Liver (tissue), 9 donors: ENCODE data around the gene CD300C. TPM values are rescaled to one million over a fixed set of nuclear protein-coding genes. Genes with fewer than 3 reads are reported as not detected.

Experiments
- DNase-seq: peaks from one replicate; pipeline ENCODE4 v3.0.0-alpha.2; 2017; ENCODE audit warnings: low spot score
- H3K27ac ChIP-seq, 2 donors: one replicate each; pipeline ENCODE4 v1.7.0; 2013; ENCODE audit warnings: inconsistent platforms in 2 of 2, low read length in 2 of 2, control low read depth in 1 of 2, low read depth in 1 of 2, mild to moderate bottlenecking in 1 of 2
- H3K27me3 ChIP-seq, 4 donors: one replicate each; pipeline versions ENCODE4 v1.6.1 to v1.7.0; 2013; ENCODE audit warnings: low read length in 3 of 4, inconsistent platforms in 1 of 4, mild to moderate bottlenecking in 1 of 4, moderate library complexity in 1 of 4; ENCODE audit not compliant: control insufficient read depth in 4 of 4, insufficient read depth in 4 of 4
- H3K36me3 ChIP-seq, 4 donors: one replicate each; pipeline versions ENCODE4 v1.6.1 to v1.7.0; 2013; ENCODE audit warnings: low read length in 3 of 4, mild to moderate bottlenecking in 3 of 4, low read depth in 1 of 4, moderate library complexity in 1 of 4; ENCODE audit not compliant: control insufficient read depth in 4 of 4, insufficient read depth in 3 of 4
- H3K4me1 ChIP-seq, 4 donors: one replicate each; pipeline versions ENCODE4 v1.6.1 to v1.7.0; 2013; ENCODE audit warnings: low read length in 3 of 4, mild to moderate bottlenecking in 3 of 4, moderate library complexity in 1 of 4; ENCODE audit not compliant: control insufficient read depth in 4 of 4, insufficient read depth in 4 of 4
- H3K4me3 ChIP-seq, 3 donors: one replicate each; pipeline versions ENCODE4 v1.6.1 to v1.7.0; 2013; ENCODE audit warnings: low read length in 3 of 3, control low read depth in 1 of 3, low read depth in 1 of 3, mild to moderate bottlenecking in 1 of 3
- H3K9ac ChIP-seq, 2 donors: one replicate each; pipeline ENCODE4 v1.7.0; 2013; ENCODE audit warnings: low read length in 2 of 2, mild to moderate bottlenecking in 2 of 2, moderate library complexity in 2 of 2, control low read depth in 1 of 2, low read depth in 1 of 2
- H3K9me3 ChIP-seq, 4 donors: one replicate each; pipeline versions ENCODE4 v1.6.1 to v1.7.0; 2013; ENCODE audit warnings: low read length in 3 of 4; ENCODE audit not compliant: control insufficient read depth in 4 of 4
- ATF3 ChIP-seq: IDR thresholded peaks from 2 replicates; pipeline ENCODE4 v1.6.1; 2016; ENCODE audit warnings: antibody characterized with exemption
- CTCF ChIP-seq: fragments of 150-350 bp; IDR thresholded peaks from 2 replicates; pipeline ENCODE4 v1.5.1; 2017; ENCODE audit warnings: improper control_type of control experiment, low read depth, low read length; ENCODE audit not compliant: missing input control
- EGR1 ChIP-seq, 2 donors: IDR thresholded peaks; 2 replicates each; pipeline ENCODE4 v1.6.1; 2016 to 2018; ENCODE audit warnings: antibody characterized with exemption in 2 of 2, low read depth in 2 of 2
- FOXA1 ChIP-seq: IDR thresholded peaks from 2 replicates; pipeline ENCODE4 v1.6.1; 2016; ENCODE audit warnings: antibody characterized with exemption
- HNF4A ChIP-seq, 2 donors: conservative IDR thresholded peaks; 2 replicates each; pipeline ENCODE4 v1.6.1; 2016; ENCODE audit warnings: antibody characterized with exemption in 2 of 2, mild to moderate bottlenecking in 2 of 2
- HNF4G ChIP-seq: IDR thresholded peaks from 2 replicates; pipeline ENCODE4 v1.6.1; 2016; ENCODE audit warnings: antibody characterized with exemption
- JUND ChIP-seq, 2 donors: IDR thresholded peaks; 2 replicates each; pipeline ENCODE4 v1.6.1; 2016; ENCODE audit warnings: antibody characterized with exemption in 2 of 2
- MAX ChIP-seq: IDR thresholded peaks from 2 replicates; pipeline ENCODE4 v1.6.1; 2016; ENCODE audit warnings: antibody characterized with exemption
- NR2F2 ChIP-seq: IDR thresholded peaks from 2 replicates; pipeline ENCODE4 v1.6.1; 2016; ENCODE audit warnings: antibody characterized with exemption
- RAD21 ChIP-seq, 2 donors: IDR thresholded peaks; 2 replicates each; pipeline ENCODE4 v1.6.1; 2016; ENCODE audit warnings: antibody characterized with exemption in 2 of 2, mild to moderate bottlenecking in 2 of 2
- REST ChIP-seq: IDR thresholded peaks from 2 replicates; pipeline ENCODE4 v1.6.1; 2016; ENCODE audit warnings: antibody characterized with exemption, mild to moderate bottlenecking
- RXRA ChIP-seq, 2 donors: IDR thresholded peaks; 2 replicates each; pipeline ENCODE4 v1.6.1; 2017 to 2018; ENCODE audit warnings: antibody characterized with exemption in 2 of 2, mild to moderate bottlenecking in 1 of 2
- SP1 ChIP-seq: IDR thresholded peaks from 2 replicates; pipeline ENCODE4 v1.6.1; 2018; ENCODE audit warnings: antibody characterized with exemption, mild to moderate bottlenecking
- TAF1 ChIP-seq: conservative IDR thresholded peaks from 2 replicates; pipeline ENCODE4 v1.6.1; 2016; ENCODE audit warnings: antibody characterized with exemption, mild to moderate bottlenecking
- YY1 ChIP-seq: IDR thresholded peaks from 2 replicates; pipeline ENCODE4 v1.6.1; 2016; ENCODE audit warnings: antibody characterized with exemption, mild to moderate bottlenecking
- ZBTB33 ChIP-seq: IDR thresholded peaks from 2 replicates; pipeline ENCODE4 v1.6.1; 2016; ENCODE audit warnings: antibody characterized with exemption
- WGBS: extraction: QIAGEN DNeasy Blood & Tissue Kit; methylation state at CpG from one replicate; pipeline ENCODE4 v1.1.7; 2013; 5-methylcytosine and 5-hydroxymethylcytosine counted together
- polyA plus RNA-seq, 2 donors: library from polyadenylated mRNA; stranded (reverse) in 1 of 2; unstranded in 1 of 2; fragments of 200-250 nt in 1 of 2; fragments of >200 nt in 1 of 2; fragmentation: Nextera tagmentation in 1 of 2; extraction: Ambion mirVana in 1 of 2; gene quantifications; one replicate each; pipeline versions ENCODE4 v1.2.1 to v1.2.3, GENCODE V29; 2013 to 2015
- total RNA-seq, 2 donors: library from RNA; depleted of rRNA; stranded (reverse); fragments of >200 nt; gene quantifications; one replicate each; pipeline ENCODE4 v1.2.3, GENCODE V29; 2014
- donor health status: healthy.
- donor health status: healthy.
- donor health status: healthy.
- donor health status: healthy.
- donor health status: healthy.

CD300C gene
- total and polyA plus RNA-seq, 4 donors = 0.17 to 1.5 (median 1.0) TPM

- TF ChIP-seq TAF1 (no peak), RAD21 (IDR thresholded peaks at IDR 0.05) (no peak), HNF4G (no peak)
- Histone ChIP-seq H3K4me1 (no peaks in the 10 kb centered on the region), H3K27me3 (peaks cover 0 to 8% (median 0%) of the 10 kb centered on the region in 4 donors), H3K9me3 (no peaks in the 10 kb centered on the region), H3K27ac (no peak overlapping the region), H3K4me3 (no peak overlapping the region), H3K36me3 (no peaks in the 10 kb centered on the region), H3K9ac (no peak overlapping the region)
- WGBS = 70% methylated on average over 5 of the region's 5 CpGs
- peak; percentile 14 for DNase-seq
Observed at GRCh38 chr17:74530831-74531150, 15.1 kb downstream of the CD300C start.

GRCh38 chr17:74529243-74529642, 16.7 kb downstream of the CD300C start:
- TF ChIP-seq HNF4A (conservative IDR thresholded peaks at IDR 0.05) (no peak), CTCF (no peak), TAF1 (no peak), JUND (IDR thresholded peaks at IDR 0.05) (no peak)
- Histone ChIP-seq H3K9ac (no peak overlapping the region), H3K27ac (no peak overlapping the region), H3K4me1 (no peaks in the 10 kb centered on the region), H3K27me3 (peaks cover 0 to 3% (median 0%) of the 10 kb centered on the region in 4 donors), H3K9me3 (no peaks in the 10 kb centered on the region), H3K4me3 (no peak overlapping the region), H3K36me3 (no peaks in the 10 kb centered on the region)
- 68% methylated on average over 5 of the region's 5 CpGs for WGBS
- DNase-seq = peak; percentile 22

- Histone ChIP-seq H3K27ac (peak overlapping the region in 1 of 2 donors; percentile 43), H3K9me3 (no peaks in the 10 kb centered on the region), H3K27me3 (peaks cover 0 to 3% (median 0%) of the 10 kb centered on the region in 4 donors), H3K36me3 (no peaks in the 10 kb centered on the region), H3K4me3 (no peak overlapping the region), H3K4me1 (no peaks in the 10 kb centered on the region), H3K9ac (no peak overlapping the region)
- DNase-seq = peak; percentile 16
- WGBS = 70% methylated on average over 8 of the region's 8 CpGs
- TF ChIP-seq ZBTB33 = no peak
- no peak for TF ChIP-seq NR2F2
- TF ChIP-seq REST = no peak
- TF ChIP-seq EGR1 (IDR thresholded peaks at IDR 0.05; ENCODE audit: low read depth in 2 of 2) = no peak
- TF ChIP-seq FOXA1 = no peak
- TF ChIP-seq MAX = no peak
- no peak for TF ChIP-seq TAF1
- no peak for TF ChIP-seq SP1
- TF ChIP-seq RAD21 (IDR thresholded peaks at IDR 0.05) = no peak
- no peak for TF ChIP-seq RXRA (IDR thresholded peaks at IDR 0.05)
- no peak for TF ChIP-seq HNF4A (conservative IDR thresholded peaks at IDR 0.05)
- TF ChIP-seq YY1 = no peak
- TF ChIP-seq ATF3 = no peak
Observed at GRCh38 chr17:74528491-74529199, 17.3 kb downstream of the CD300C start.
